ENCODE measurements around the gene PXN.

The PXN gene

GRCh38 chr12:120162763-120163162 lies 102.8 kb downstream of the PXN start:
- TF ChIP-seq ZFX (IDR thresholded peaks at IDR 0.05; ENCODE audit: borderline replicate concordance): no peak
- no peak overlapping the region for H3K27ac ChIP-seq

- TF ChIP-seq ZFX (IDR thresholded peaks at IDR 0.05; ENCODE audit: borderline replicate concordance): no peak
- TF ChIP-seq CTCF (IDR thresholded peaks at IDR 0.05): no peak
- no peak overlapping the region for H3K27ac ChIP-seq
Observed at GRCh38 chr12:120161852-120162251, 103.7 kb downstream of the PXN start.
